Loucy (cell line): ENCODE measurements around the gene SYMPK.

ENCODE experiments used
- H2AFZ ChIP-seq: fragments of 200-600 bp; sonication (generic); 2 replicates; pipeline ENCODE4 v1.6.0; 2016; ENCODE audit warnings: antibody characterized with exemption, mild to moderate bottlenecking, low read length, moderate library complexity
- H3F3A ChIP-seq: fragments of 200-600 bp; 2 replicates; pipeline ENCODE4 v1.6.0; 2016; ENCODE audit warnings: antibody characterized with exemption, low read depth, mild to moderate bottlenecking
- H3K27me3 ChIP-seq: fragments of 200-600 bp; sonication (generic); 2 replicates; pipeline ENCODE4 v1.6.1; 2014; ENCODE audit warnings: low read length, mild to moderate bottlenecking; ENCODE audit not compliant: insufficient read depth, poor library complexity, severe bottlenecking
- H3K36me3 ChIP-seq: fragments of 200-600 bp; sonication (generic); 2 replicates; pipeline ENCODE4 v1.6.1; 2016; ENCODE audit warnings: low read length; ENCODE audit not compliant: insufficient read depth
- H3K4me1 ChIP-seq: fragments of 200-600 bp; sonication (generic); 2 replicates; pipeline ENCODE4 v1.5.1; 2014; ENCODE audit warnings: low read length, mild to moderate bottlenecking; ENCODE audit not compliant: insufficient read depth, poor library complexity, severe bottlenecking
- H3K4me2 ChIP-seq: fragments of 200-600 bp; sonication (generic); 2 replicates; pipeline ENCODE4 v1.6.0; 2014; ENCODE audit warnings: antibody characterized with exemption, low read length, low read depth, mild to moderate bottlenecking; ENCODE audit not compliant: poor library complexity, severe bottlenecking
- H3K4me3 ChIP-seq: fragments of 200-600 bp; sonication (generic); 2 replicates; pipeline ENCODE4 v1.5.1; 2014; ENCODE audit warnings: low read length, mild to moderate bottlenecking, mixed read lengths; ENCODE audit not compliant: poor library complexity, severe bottlenecking
- H3K79me2 ChIP-seq: fragments of 200-600 bp; sonication (generic); 2 replicates; pipeline ENCODE4 v1.6.1; 2014; ENCODE audit warnings: low read length; ENCODE audit not compliant: insufficient read depth
- H3K9ac ChIP-seq: fragments of 200-600 bp; sonication (generic); 2 replicates; pipeline ENCODE4 v1.6.0; 2014; ENCODE audit warnings: mild to moderate bottlenecking, low read depth, low read length, moderate library complexity; ENCODE audit not compliant: poor library complexity, severe bottlenecking
- H3K9me2 ChIP-seq: fragments of 200-600 bp; sonication (generic); replicated peaks from 2 replicates; pipeline ENCODE4 v1.6.1; 2016; ENCODE audit warnings: low read depth, low read length, mixed read lengths
- H3K9me3 ChIP-seq: fragments of 200-600 bp; sonication (generic); 2 replicates; pipeline ENCODE4 v1.6.1; 2014; ENCODE audit warnings: mild to moderate bottlenecking, antibody characterized with exemption, low read length, low read depth; ENCODE audit not compliant: insufficient read depth
- H4K20me1 ChIP-seq: fragments of 200-600 bp; sonication (generic); 2 replicates; pipeline ENCODE4 v1.6.0; 2014; ENCODE audit warnings: antibody characterized with exemption, low read length, mild to moderate bottlenecking; ENCODE audit not compliant: insufficient read depth, poor library complexity, severe bottlenecking
- CTCF ChIP-seq: fragments of 200-600 bp; sonication (generic); conservative IDR thresholded peaks from 2 replicates; pipeline ENCODE4 v1.5.1; 2014; ENCODE audit warnings: mild to moderate bottlenecking, antibody characterized with exemption, low read length
- EZH2phosphoT487 ChIP-seq: fragments of 200-600 bp; IDR thresholded peaks from 2 replicates; pipeline ENCODE4 v1.6.1; 2018; ENCODE audit warnings: antibody characterized with exemption, mild to moderate bottlenecking, moderate library complexity, borderline replicate concordance

The SYMPK gene

GRCh38 chr19:45882652-45883585 lies 20.0 kb upstream of the SYMPK start:
- peaks cover 24% of the 10 kb centered on the region for H3K4me1 ChIP-seq
- no peaks in the 10 kb centered on the region for H3K9me2 ChIP-seq
- TF ChIP-seq EZH2phosphoT487 (no peak), CTCF (peak; percentile 100)
- H3K79me2 ChIP-seq, result peaks cover 28% of the 10 kb centered on the region
- no peaks in the 10 kb centered on the region for H3F3A ChIP-seq
- peak overlapping the region; percentile 42 for H3K9ac ChIP-seq
- H4K20me1 ChIP-seq, result peaks cover 27% of the 10 kb centered on the region
- no peaks in the 10 kb centered on the region for H3K9me3 ChIP-seq
- H3K4me2 ChIP-seq, result peak overlapping the region; percentile 77
- no peaks in the 10 kb centered on the region for H3K27me3 ChIP-seq
- no peaks in the 10 kb centered on the region for H3K36me3 ChIP-seq
- no peak overlapping the region for H2AFZ ChIP-seq
- H3K4me3 ChIP-seq, result peak overlapping the region; percentile 69

DNA sequence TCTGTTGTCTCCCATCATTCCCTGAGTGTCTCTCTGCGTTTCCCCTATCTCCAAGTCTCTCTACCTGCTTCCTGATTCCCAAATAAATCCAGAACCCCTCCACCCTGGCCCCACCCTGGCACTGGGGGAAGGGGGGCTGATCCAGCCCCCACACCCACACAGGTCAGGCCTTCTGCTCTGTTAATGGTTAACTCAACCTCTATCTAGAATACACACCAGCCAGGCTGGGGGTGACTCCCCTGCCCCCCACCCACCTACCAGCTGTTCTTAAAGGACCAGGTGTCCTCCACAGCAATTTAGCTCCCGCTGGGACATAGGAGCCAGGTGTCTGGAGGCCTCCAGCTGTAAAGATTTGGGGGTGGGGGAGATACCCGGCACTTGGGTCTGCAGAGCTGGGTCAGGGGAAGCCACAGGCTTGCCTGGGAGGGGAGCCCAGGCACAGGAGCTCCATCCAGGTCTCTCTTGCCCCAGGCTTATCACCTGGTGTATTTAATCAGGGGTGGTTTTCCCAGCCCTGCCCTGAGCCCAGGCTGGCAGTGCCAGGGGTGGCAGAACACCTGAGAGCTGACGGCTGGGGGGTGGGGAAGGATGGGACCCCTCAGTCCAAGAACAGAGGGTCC lies 19.1 kb upstream of the SYMPK start:
- H3K4me3 ChIP-seq, result no peak overlapping the region
- H3K79me2 ChIP-seq, result peaks cover 28% of the 10 kb centered on the region
- no peaks in the 10 kb centered on the region for H3F3A ChIP-seq
- H2AFZ ChIP-seq, result no peak overlapping the region
- TF ChIP-seq CTCF (no peak), EZH2phosphoT487 (no peak)
- H3K9me2 ChIP-seq, result no peaks in the 10 kb centered on the region
- H3K27me3 ChIP-seq, result no peaks in the 10 kb centered on the region
- no peaks in the 10 kb centered on the region for H3K9me3 ChIP-seq
- no peak overlapping the region for H3K4me2 ChIP-seq
- peaks cover 27% of the 10 kb centered on the region for H4K20me1 ChIP-seq
- peaks cover 27% of the 10 kb centered on the region for H3K4me1 ChIP-seq
- no peak overlapping the region for H3K9ac ChIP-seq
- no peaks in the 10 kb centered on the region for H3K36me3 ChIP-seq

DNA sequence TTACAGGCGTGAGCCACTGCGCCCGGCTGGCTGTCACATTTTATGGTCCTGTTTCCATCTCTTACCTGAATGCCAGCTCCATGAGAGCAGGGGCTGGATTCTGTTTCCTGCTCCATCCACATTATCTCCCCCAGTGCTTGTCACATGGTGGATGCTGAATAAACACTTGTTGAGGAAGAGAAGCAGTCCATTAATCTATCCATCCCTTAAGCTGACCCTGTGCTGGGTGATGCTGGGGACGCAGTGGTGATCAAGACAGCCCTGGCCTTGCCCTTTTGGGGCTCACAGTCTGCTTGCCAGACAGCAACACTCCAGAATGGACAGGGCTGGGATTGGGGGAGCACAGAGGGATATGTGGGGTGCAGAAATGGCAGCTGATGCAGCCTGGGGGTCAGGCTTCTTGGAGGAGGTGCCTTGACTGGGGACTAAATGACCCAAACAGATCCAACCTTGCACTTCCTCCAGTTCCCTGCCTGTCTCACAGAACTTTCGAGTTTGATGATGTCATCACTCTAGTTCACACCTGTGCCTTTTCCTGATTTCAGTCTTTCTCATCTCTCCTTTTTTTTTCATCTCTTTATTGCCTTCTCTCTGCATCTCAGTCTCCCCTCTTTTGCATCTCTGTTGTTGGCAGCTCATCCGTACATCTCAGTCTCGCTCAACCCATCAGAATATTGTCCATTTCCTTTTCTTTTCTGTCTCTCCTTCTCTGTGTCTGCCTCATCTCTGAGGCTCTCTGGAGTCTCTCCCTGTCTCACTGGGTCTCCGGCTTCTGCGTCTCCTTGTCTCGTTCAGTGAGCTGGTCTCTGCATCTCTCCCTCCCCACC lies 18.3 kb upstream of the SYMPK start:
- no peak overlapping the region for H3K4me2 ChIP-seq
- H3K4me1 ChIP-seq, result peaks cover 31% of the 10 kb centered on the region
- H3K9me2 ChIP-seq, result no peaks in the 10 kb centered on the region
- TF ChIP-seq CTCF (no peak), EZH2phosphoT487 (no peak)
- no peak overlapping the region for H3K4me3 ChIP-seq
- H3K27me3 ChIP-seq, result no peaks in the 10 kb centered on the region
- no peak overlapping the region for H2AFZ ChIP-seq
- H3K9ac ChIP-seq, result no peak overlapping the region
- H3K36me3 ChIP-seq, result no peaks in the 10 kb centered on the region
- H4K20me1 ChIP-seq, result peaks cover 27% of the 10 kb centered on the region
- H3K79me2 ChIP-seq, result peaks cover 28% of the 10 kb centered on the region
- H3K9me3 ChIP-seq, result no peaks in the 10 kb centered on the region
- H3F3A ChIP-seq, result no peaks in the 10 kb centered on the region
